GM23248 (cell line): Measurements from ENCODE around the gene CLCF1. TPM values are rescaled to one million over a fixed set of nuclear protein-coding genes. Genes with fewer than 3 reads are reported as not detected.

Experiments used
- DNase-seq: peaks from one replicate; pipeline ENCODE4 v3.0.0-alpha.2; 2015
- H2AFZ ChIP-seq: fragments of 200-600 bp; sonication (generic); 2 replicates; pipeline ENCODE4 v1.6.1; 2016; ENCODE audit warnings: antibody characterized with exemption
- H3F3A ChIP-seq: fragments of 200-600 bp; sonication (generic); 2 replicates; pipeline ENCODE4 v1.6.1; 2016; ENCODE audit warnings: mild to moderate bottlenecking, antibody characterized with exemption, mixed run types; ENCODE audit not compliant: insufficient read depth
- H3K27ac ChIP-seq: fragments of 200-600 bp; sonication (generic); 2 replicates; pipeline ENCODE4 v1.5.1; 2016; ENCODE audit warnings: mild to moderate bottlenecking
- H3K27me3 ChIP-seq: fragments of 200-600 bp; sonication (generic); replicated peaks from 2 replicates; pipeline ENCODE4 v1.6.1; 2016; ENCODE audit warnings: mild to moderate bottlenecking; ENCODE audit not compliant: insufficient read depth
- H3K36me3 ChIP-seq: fragments of 200-600 bp; sonication (generic); 2 replicates; pipeline ENCODE4 v1.6.1; 2016; ENCODE audit warnings: low read depth, mild to moderate bottlenecking
- H3K4me1 ChIP-seq: fragments of 200-600 bp; sonication (generic); 2 replicates; pipeline ENCODE4 v1.6.1; 2016; ENCODE audit warnings: mild to moderate bottlenecking; ENCODE audit not compliant: insufficient read depth
- H3K4me2 ChIP-seq: fragments of 200-600 bp; sonication (generic); one replicate; pipeline ENCODE4 v1.6.1; 2016; ENCODE audit warnings: mild to moderate bottlenecking; ENCODE audit not compliant: unreplicated experiment
- H3K4me3 ChIP-seq: fragments of 200-600 bp; sonication (generic); 2 replicates; pipeline ENCODE4 v1.5.1; 2016; ENCODE audit warnings: mild to moderate bottlenecking
- H3K79me2 ChIP-seq: fragments of 200-600 bp; sonication (generic); 2 replicates; pipeline ENCODE4 v1.6.1; 2016; ENCODE audit warnings: mild to moderate bottlenecking; ENCODE audit not compliant: insufficient read depth
- H3K9ac ChIP-seq: fragments of 200-600 bp; sonication (generic); 2 replicates; pipeline ENCODE4 v1.6.1; 2016; ENCODE audit warnings: mild to moderate bottlenecking
- H3K9me2 ChIP-seq: fragments of 200-600 bp; sonication (generic); 2 replicates; pipeline ENCODE4 v1.6.1; 2016; ENCODE audit warnings: mixed run types, mild to moderate bottlenecking, moderate library complexity; ENCODE audit not compliant: insufficient read depth
- H3K9me3 ChIP-seq: fragments of 200-600 bp; sonication (generic); one replicate; pipeline ENCODE4 v1.6.1; 2017; ENCODE audit warnings: low read depth
- H4K20me1 ChIP-seq: fragments of 200-600 bp; sonication (generic); 2 replicates; pipeline ENCODE4 v1.6.0; 2016; ENCODE audit not compliant: insufficient read depth
- EZH2 ChIP-seq: fragments of 200-600 bp; sonication (generic); IDR thresholded peaks from 2 replicates; pipeline ENCODE4 v1.6.1; 2018; ENCODE audit warnings: antibody characterized with exemption, mild to moderate bottlenecking; ENCODE audit not compliant: insufficient read depth, poor library complexity, severe bottlenecking
- EZH2phosphoT487 ChIP-seq: fragments of 200-600 bp; sonication (generic); IDR thresholded peaks from 2 replicates; pipeline ENCODE4 v1.6.1; 2018; ENCODE audit warnings: antibody characterized with exemption, moderate library complexity, mild to moderate bottlenecking, low read depth; ENCODE audit not compliant: insufficient read depth
- WGBS, 2 experiments: methylation state at CpG; one replicate each; pipeline ENCODE4 v1.1.6; 2015 to 2017; ENCODE audit warnings: low lambda C conversion rate in 2 of 2, low coverage in 1 of 2; ENCODE audit errors: missing lambda C conversion rate in 2 of 2; 5-methylcytosine and 5-hydroxymethylcytosine counted together
- in situ Hi-C: fragments of 300-500 bp; cut with MboI; formaldehyde crosslinking; loops from 2 replicates; pipeline ENCODE4 v1.15.0; 2020
- polyA plus RNA-seq: library from polyadenylated mRNA; unstranded; fragments of >200 nt; fragmentation: Nextera tagmentation; extraction: Ambion mirVana; gene quantifications from 2 replicates; pipeline ENCODE4 v1.2.1, GENCODE V29; 2016
- total RNA-seq: library from RNA; depleted of rRNA; stranded (reverse); fragments of >200 nt; shearing (Covaris generic); gene quantifications from 2 replicates; pipeline ENCODE4 v1.2.3, GENCODE V29; 2014

Gene CLCF1
- total and polyA plus RNA-seq, 2 experiments from 2014 or later = 20.0 to 39.1 TPM

DNA sequence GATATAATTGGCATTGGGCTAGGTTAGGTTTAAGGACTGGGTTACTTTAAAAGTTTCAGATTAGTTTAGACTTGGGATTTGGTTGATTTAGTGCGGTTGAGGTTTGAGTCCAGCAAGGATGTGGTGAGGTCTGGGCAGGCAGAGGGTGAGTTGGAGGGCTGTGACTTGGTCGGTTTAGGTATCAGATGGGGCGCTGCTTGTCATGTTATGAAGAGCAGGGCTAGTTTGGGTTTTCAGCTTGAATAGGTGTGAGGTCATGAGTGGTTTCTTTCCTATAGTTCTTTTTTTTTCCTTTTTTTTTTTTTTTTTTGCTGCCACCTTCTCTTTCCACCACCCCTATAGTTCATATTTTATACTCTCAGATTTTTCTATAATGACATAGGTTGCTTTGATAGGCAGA is 4.8 kb downstream of the CLCF1 start:
- WGBS, 2 experiments = 83 to 86% methylated on average over 3 of the region's 3 CpGs
- Histone ChIP-seq H3K27ac (peak overlapping the region; percentile 98), H3K4me1 (peaks cover 55% of the 10 kb centered on the region), H3K4me2 (no peak overlapping the region), H3K9ac (0 out of 2 replicates have a peak overlapping the region, but pooled peaks have one; percentile 100), H3K9me2 (no peaks in the 10 kb centered on the region), H3K4me3 (no peak overlapping the region), H3K36me3 (peaks cover 16% of the 10 kb centered on the region; the same call in 1 of the 2 replicates), H4K20me1 (peaks cover 23% of the 10 kb centered on the region), H2AFZ (no peak overlapping the region), H3K79me2 (peaks cover 92% of the 10 kb centered on the region), H3F3A (peaks cover 36% of the 10 kb centered on the region), H3K9me3 (no peaks in the 10 kb centered on the region), H3K27me3 (no peaks in the 10 kb centered on the region)
- DNase-seq = peak; percentile 27
- in situ Hi-C loops = no loop called here
- no peak for TF ChIP-seq EZH2phosphoT487
- no peak for TF ChIP-seq EZH2

GRCh38 chr11:67367761-67368227 is 5.6 kb downstream of the CLCF1 start:
- H3K9me2 ChIP-seq = no peaks in the 10 kb centered on the region
- peaks cover 55% of the 10 kb centered on the region for H3K4me1 ChIP-seq
- H4K20me1 ChIP-seq = peaks cover 23% of the 10 kb centered on the region
- peak; percentile 25 for DNase-seq
- peak overlapping the region; percentile 69 for H3K4me2 ChIP-seq
- H2AFZ ChIP-seq = no peak overlapping the region
- in situ Hi-C loops = no loop called here
- H3K36me3 ChIP-seq = peaks cover 16% of the 10 kb centered on the region; the same call in 1 of the 2 replicates
- peak overlapping the region; percentile 98; the same call in 1 of the 2 replicates for H3K27ac ChIP-seq
- TF ChIP-seq EZH2phosphoT487 (no peak), EZH2 (no peak)
- H3K79me2 ChIP-seq = peaks cover 96% of the 10 kb centered on the region
- peaks cover 42% of the 10 kb centered on the region for H3F3A ChIP-seq
- H3K27me3 ChIP-seq = no peaks in the 10 kb centered on the region
- H3K9ac ChIP-seq = no peak overlapping the region
- no peaks in the 10 kb centered on the region for H3K9me3 ChIP-seq
- peak overlapping the region; percentile 21; the same call in 1 of the 2 replicates for H3K4me3 ChIP-seq
- WGBS, 2 experiments = 81 to 87% methylated on average over 5 to 7 of the region's 7 CpGs

DNA sequence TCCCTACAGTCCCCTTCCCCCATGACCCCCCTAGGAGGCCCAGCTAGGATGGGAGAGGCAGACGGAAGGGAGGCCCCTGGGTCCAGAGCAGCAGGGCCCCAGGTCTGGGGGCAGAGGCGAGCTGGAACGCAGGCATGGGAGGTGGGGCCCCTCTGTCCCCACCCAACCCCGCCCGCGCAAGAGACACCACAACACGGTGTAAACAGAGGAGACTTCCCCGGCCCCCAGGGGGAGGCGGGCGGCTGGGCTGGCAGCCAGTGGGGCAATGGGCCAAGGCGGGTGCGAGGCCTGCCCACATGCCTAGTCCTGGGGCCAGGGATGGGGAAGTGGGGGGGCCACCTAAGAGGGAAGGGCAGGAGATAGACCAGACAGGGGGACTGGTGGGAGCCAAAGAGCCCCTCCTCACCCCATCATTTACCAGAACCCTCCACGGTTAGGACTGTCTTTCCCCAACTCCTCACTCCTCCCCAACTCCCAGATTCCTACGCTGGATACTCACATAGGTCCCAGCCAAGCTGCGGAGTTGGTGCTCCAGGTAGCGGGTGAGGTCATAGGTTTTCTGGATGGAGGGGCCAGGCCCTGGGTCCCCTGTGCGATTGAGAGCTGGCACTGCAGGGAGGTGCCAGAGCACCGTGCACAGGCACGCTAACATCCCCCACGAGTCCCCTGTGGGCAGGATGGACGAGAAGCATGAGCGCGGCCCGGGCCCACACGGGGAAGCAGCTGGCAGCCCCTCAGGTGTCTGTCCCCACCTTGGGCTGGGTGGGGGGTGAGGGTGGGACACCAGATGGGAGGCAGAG is 6.2 kb downstream of the CLCF1 start:
- peaks cover 23% of the 10 kb centered on the region for H4K20me1 ChIP-seq
- H2AFZ ChIP-seq = no peak overlapping the region
- peaks cover 19% of the 10 kb centered on the region; the same call in 1 of the 2 replicates for H3K36me3 ChIP-seq
- H3K4me3 ChIP-seq = peak overlapping the region; percentile 36
- in situ Hi-C loops = no loop called here
- peaks cover 49% of the 10 kb centered on the region for H3F3A ChIP-seq
- H3K9me3 ChIP-seq = no peaks in the 10 kb centered on the region
- peak overlapping the region; percentile 69 for H3K4me2 ChIP-seq
- H3K79me2 ChIP-seq = peaks cover 100% of the 10 kb centered on the region
- H3K4me1 ChIP-seq = peaks cover 55% of the 10 kb centered on the region
- WGBS, 2 experiments = 52 to 59% methylated on average over 19 to 25 of the region's 25 CpGs
- DNase-seq = peak; percentile 40
- H3K27me3 ChIP-seq = no peaks in the 10 kb centered on the region
- no peaks in the 10 kb centered on the region for H3K9me2 ChIP-seq
- TF ChIP-seq EZH2 (no peak), EZH2phosphoT487 (no peak)
- peak overlapping the region; percentile 62 for H3K9ac ChIP-seq
- H3K27ac ChIP-seq = peak overlapping the region; percentile 62

- H3K79me2 ChIP-seq = peaks cover 100% of the 10 kb centered on the region
- H3K36me3 ChIP-seq = peaks cover 19% of the 10 kb centered on the region; the same call in 1 of the 2 replicates
- no peaks in the 10 kb centered on the region for H3K9me2 ChIP-seq
- no peak for TF ChIP-seq EZH2phosphoT487
- TF ChIP-seq EZH2 = no peak
- peak overlapping the region; percentile 69 for H3K4me2 ChIP-seq
- in situ Hi-C loops = no loop called here
- H3K9me3 ChIP-seq = no peaks in the 10 kb centered on the region
- peak overlapping the region; percentile 36 for H3K4me3 ChIP-seq
- H3K9ac ChIP-seq = peak overlapping the region; percentile 62
- peak; percentile 41 for DNase-seq
- peaks cover 55% of the 10 kb centered on the region for H3F3A ChIP-seq
- H2AFZ ChIP-seq = no peak overlapping the region
- 38 to 53% methylated on average over 3 to 8 of the region's 8 CpGs for WGBS, 2 experiments
- H3K27me3 ChIP-seq = no peaks in the 10 kb centered on the region
- H4K20me1 ChIP-seq = peaks cover 23% of the 10 kb centered on the region
- H3K4me1 ChIP-seq = peaks cover 55% of the 10 kb centered on the region
- peak overlapping the region; percentile 62 for H3K27ac ChIP-seq
Measured at GRCh38 chr11:67366546-67366945, 6.9 kb downstream of the CLCF1 start.
